GM19324 (cell line): ENCODE results near the gene AADACL4.
"Not testable (repeated sequence)": the region's sequence is repeated elsewhere in the genome, so short reads cannot be mapped to it uniquely, and the experiment has no call there.

Source experiments
- ATAC-seq: cut with Tn5 transposase; IDR thresholded peaks from one replicate; pipeline ENCODE4 v1.9.1; 2021; ENCODE audit warnings: mild to moderate bottlenecking, moderate library complexity; ENCODE audit not compliant: unreplicated experiment, low FRiP score

AADACL4 gene

DNA sequence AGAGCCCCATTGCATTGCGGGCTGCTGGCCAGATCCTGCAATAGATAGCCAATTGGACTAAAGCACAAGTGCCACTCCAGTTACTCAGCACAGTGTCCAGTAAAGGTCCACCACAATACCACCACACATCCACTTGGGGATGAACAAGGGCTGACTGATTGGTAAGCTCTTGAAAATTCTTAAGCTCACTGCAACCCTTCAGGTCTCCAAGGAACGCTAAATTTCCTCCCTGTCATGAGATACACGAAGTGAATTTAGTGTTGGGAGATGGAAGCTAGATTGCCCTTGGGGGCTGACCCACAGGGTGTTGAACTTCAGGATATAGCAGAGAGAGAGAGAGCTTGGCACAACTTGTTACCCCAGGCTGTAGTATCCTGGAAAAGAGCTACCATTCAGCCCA, 62.2 kb downstream of the AADACL4 start:
- no peak for ATAC-seq

DNA sequence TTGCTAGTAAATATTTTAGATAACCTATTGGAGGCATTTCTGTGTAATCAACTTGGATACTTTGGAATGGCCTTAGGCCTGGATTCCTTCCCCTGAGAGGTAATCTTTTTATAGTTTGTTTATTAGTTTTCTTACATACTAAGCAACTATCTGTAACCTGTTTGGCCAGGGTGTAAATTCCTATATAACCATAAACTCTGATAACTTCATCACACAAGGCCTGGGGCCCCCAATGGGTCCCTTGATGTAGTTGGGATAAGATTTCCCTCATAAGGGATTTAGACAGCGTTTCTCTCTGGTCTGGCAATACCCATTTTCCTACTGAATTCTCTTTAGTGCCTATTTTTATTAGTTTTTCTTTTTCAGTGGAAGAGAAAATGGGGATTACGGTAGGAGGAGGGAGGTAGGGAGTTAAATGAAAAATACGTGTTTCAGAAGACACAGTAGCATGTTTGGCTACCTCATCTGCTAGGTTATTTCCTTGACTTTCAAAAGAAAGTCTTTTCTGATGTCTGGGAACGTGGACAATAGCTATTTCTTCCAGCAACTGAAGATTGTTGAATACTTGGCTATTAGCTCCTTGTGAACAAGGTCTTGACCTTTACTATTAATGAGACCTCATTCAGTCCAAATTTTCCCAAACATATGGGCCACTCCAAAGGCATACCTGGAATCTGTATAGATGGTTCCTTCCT, 64.7 kb downstream of the AADACL4 start:
- no peak for ATAC-seq

DNA sequence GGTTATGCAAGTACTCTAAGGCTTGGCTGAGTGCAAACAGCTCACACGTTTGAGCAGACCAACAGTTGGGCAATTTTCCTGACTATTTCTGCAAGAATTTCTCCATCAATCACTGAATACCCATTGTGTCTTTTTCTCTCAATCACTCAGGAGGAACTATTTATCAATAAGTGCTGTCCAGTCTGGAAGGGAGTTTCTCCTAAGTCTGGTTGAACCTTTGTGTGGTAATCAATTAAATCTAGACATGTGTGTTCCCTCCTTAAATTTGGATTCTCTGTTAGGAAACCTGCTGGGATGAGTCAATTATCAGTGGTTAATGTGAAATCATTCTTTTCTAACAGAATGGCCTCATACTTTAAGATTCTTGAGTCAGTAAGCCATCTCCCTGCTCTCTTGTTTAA, 65.2 kb downstream of the AADACL4 start:
- ATAC-seq = no peak

DNA sequence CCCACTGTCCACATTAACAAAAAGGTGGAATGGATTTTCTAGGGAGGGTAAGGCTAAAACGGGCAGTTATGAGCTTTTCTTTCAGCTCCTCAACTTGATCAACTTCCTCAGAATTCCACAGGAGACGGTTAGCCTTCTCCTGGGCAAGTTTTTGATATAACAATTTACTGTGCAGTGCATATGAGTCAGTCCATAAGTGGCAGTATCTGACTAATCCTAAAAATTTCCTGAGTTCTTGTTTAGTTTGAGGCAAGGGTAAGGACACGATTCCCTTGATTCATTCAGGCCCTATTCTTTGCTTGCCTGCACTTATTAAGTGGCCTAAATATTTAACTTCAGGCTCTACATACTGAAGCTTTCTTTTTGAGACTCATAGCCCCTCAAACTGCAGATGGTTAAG, 65.8 kb downstream of the AADACL4 start:
- ATAC-seq = no peak

DNA sequence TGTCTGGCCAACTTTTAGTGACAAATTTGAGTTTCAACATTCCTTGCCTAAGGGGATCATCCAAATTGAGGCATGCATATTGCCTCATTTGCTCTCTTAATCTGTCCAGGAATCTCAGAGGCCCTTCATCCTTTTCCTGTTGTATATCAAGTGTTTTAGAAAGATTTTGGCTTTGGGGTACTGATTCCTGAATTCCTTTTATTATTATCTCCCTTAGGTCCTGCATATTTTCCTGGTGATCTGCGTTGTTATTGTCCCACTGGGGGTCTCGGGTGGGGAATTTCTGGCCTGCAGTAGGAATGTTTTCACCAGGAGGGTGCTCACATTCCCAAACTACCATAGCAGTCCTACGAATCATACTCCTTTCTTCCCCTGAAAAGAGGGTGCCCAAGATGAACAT, 67.7 kb downstream of the AADACL4 start:
- ATAC-seq = no peak

DNA sequence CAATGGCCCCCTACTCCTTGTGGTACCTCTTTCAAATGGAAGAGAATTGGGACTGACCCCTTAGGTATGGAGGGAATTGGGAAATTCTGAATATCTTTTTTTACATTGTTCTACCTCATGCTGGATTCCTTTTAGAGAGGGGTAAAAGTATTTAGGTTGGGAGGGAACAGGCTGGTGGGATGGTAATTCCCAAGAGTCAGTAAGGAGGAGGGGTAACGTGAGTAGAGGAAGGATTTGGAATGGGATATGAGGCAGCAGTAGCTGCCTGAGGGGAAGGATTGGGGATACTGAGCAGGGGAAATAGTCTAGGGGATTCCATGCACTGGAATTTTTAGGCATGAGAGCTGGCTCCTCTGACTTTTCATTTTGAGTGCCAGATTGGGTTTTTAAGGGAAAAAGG, 68.2 kb downstream of the AADACL4 start:
- no peak for ATAC-seq

DNA sequence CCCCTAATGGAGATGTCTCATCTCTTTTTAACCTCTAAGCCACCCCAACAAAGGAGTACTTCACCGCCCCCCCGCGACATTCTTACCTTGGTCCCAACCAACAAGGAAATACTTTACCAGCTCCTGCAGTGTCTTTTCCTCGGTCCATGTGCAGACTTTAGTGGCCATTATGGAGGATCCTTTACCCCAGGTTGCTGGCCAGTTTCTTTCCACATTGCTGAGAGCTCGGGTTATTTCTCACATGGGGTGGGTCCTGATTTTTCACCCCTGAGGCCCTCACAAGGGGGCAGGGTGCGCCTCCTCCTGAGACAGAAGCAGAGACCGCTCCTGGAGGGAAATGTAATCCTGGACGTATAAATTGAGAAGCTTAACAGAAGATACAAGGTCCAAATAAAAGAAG, 69.0 kb downstream of the AADACL4 start:
- no peak for ATAC-seq

DNA sequence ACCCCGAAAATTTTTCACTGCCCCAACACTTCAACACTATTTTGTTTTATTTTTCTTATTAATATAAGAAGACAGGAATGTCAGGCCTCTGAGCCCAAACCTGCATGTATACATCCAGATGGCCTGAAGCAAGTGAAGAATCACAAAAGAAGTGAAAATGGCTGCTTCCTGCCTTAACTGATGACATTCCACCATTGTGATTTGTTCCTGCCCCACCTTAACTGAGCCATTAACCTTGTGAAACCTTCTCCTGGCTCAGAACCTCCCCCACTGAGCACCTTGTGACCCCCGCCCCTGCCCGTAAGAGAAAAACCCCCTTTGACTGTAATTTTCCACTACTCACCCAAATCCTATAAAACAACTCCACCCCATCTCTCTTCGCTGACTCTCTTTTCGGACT, 69.8 kb downstream of the AADACL4 start:
- not testable (repeated sequence) for ATAC-seq

DNA sequence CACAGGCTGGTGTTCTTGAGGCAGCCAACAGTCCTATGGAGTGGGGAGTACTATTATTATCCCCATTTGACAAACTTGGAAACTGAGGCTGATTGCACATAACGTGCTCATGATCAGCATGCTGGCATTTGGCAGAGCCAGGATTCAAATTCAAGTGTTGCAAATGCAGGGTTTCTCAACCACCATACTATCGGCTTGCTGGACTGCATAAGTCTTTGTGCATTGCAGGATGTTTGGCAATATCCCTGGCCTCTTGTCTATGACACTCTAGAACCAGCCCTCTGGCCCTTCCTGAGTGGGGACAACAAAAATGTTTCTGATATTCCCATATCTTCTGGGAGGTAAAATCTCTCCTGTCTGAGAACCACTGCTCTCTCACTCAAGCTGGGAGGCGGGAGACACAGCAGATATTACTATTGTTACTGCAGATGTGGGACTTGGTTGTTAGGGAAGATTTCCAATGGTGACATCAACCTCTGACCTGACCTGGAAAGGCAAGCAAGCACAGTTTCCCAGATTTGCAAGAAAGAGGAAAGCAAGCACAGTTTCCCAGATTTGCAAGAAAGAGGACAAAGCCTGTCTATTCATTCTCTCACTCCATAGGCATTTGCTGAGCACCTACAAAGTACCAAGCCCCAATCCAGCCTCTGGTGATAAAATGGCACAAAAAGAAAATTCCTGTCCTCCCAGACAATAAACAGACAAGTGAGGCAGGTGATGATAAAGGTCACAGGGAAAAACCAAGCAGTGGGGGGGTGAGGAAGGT, 71.0 kb downstream of the AADACL4 start:
- ATAC-seq = no peak

DNA sequence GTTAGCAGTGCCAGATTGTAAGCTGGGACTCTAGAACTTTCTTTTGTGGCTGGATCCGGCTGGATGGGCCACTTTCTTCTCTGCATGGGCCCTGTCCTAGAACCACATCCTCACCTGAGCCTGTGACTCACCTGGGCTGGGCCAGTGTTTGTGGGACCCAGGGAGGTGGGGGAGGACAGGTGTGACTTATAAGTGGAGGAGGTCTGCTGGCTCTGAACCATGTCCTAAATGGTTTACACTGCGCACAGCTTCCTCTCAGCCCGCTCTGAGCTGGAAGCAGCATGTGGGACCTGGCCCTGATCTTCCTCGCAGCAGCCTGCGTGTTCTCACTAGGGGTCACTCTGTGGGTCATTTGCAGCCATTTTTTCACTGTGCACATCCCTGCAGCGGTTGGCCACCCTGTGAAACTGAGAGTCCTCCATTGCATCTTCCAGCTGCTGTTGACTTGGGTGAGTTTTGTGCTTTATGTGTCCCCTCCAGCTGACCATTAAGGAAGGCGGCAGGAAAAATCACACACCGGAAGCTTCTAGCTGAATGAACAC, 72.1 kb downstream of the AADACL4 start, which contains the start of gene AADACL3:
TSS of gene AADACL3 (plus strand) at position 215 of the 542 bp plus-strand sequence. CDS start at position 282, 67 bp downstream.
- ATAC-seq = no peak
